Activated T-helper 17 cell treated with anti-CD3 and anti-CD28 coated beads, Interleukin-2, amount 50 U/mL, for 72 hours (primary cell): ENCODE data around the gene INPP5A. TPM values are rescaled to one million over a fixed set of nuclear protein-coding genes. Genes with fewer than 3 reads are reported as not detected.
A peak's percentile ranks its signal among the peaks of the same experiment; 100 is the strongest.
"Not testable (repeated sequence)": the region's sequence is repeated elsewhere in the genome, so short reads cannot be mapped to it uniquely, and the experiment has no call there.

Experiments
- ATAC-seq: fragments of 150-1000 bp; cut with Tn5 transposase; replicated peaks from 2 replicates; pipeline ENCODE4 v1.10.0; 2021; ENCODE audit warnings: mild to moderate bottlenecking, moderate library complexity
- H3K27ac Mint-ChIP-seq: one replicate; pipeline ENCODE4 v1.8.0; 2022; ENCODE audit warnings: mixed read lengths
- H3K27me3 Mint-ChIP-seq: one replicate; pipeline ENCODE4 v1.8.0; 2022; ENCODE audit warnings: mixed read lengths
- H3K36me3 Mint-ChIP-seq: one replicate; pipeline ENCODE4 v1.8.0; 2022; ENCODE audit warnings: low read depth, mild to moderate bottlenecking, mixed read lengths
- H3K4me1 Mint-ChIP-seq: one replicate; pipeline ENCODE4 v1.8.0; 2022; ENCODE audit warnings: mixed read lengths
- H3K4me3 Mint-ChIP-seq: one replicate; pipeline ENCODE4 v1.8.0; 2022; ENCODE audit warnings: mild to moderate bottlenecking, mixed read lengths
- H3K9me3 Mint-ChIP-seq: one replicate; pipeline ENCODE4 v1.8.0; 2022; ENCODE audit warnings: mixed read lengths
- total RNA-seq, 2 donors: library from RNA; stranded (reverse); gene quantifications; one replicate each; pipeline ENCODE4 v1.2.3, GENCODE V29; 2022

Gene INPP5A
- total RNA-seq, 2 donors from 2014 or later, result 4.3 to 5.6 TPM

GRCh38 chr10:132677473-132678227 lies 140.1 kb downstream of the INPP5A start:
- no peak overlapping the region for H3K4me3 Mint-ChIP-seq
- no peaks in the 10 kb centered on the region for H3K27me3 Mint-ChIP-seq
- H3K36me3 Mint-ChIP-seq, result no peaks in the 10 kb centered on the region
- no peak for ATAC-seq
- peaks cover 6% of the 10 kb centered on the region for H3K4me1 Mint-ChIP-seq
- H3K27ac Mint-ChIP-seq, result no peak overlapping the region
- H3K9me3 Mint-ChIP-seq, result no peaks in the 10 kb centered on the region

- Mint-ChIP-seq H3K27ac (no peak overlapping the region), H3K27me3 (no peaks in the 10 kb centered on the region), H3K4me1 (peaks cover 6% of the 10 kb centered on the region), H3K4me3 (no peak overlapping the region), H3K9me3 (no peaks in the 10 kb centered on the region), H3K36me3 (no peaks in the 10 kb centered on the region)
- no peak for ATAC-seq
These were observed 141.0 kb downstream of the INPP5A start for GRCh38 chr10:132678436-132679216.

GRCh38 chr10:132679217-132679595 lies 141.6 kb downstream of the INPP5A start:
- Mint-ChIP-seq H3K27ac (no peak overlapping the region), H3K4me3 (no peak overlapping the region), H3K9me3 (no peaks in the 10 kb centered on the region), H3K36me3 (no peaks in the 10 kb centered on the region), H3K27me3 (no peaks in the 10 kb centered on the region), H3K4me1 (peaks cover 8% of the 10 kb centered on the region)
- no peak for ATAC-seq

GRCh38 chr10:132679640-132680039 lies 142.1 kb downstream of the INPP5A start:
- H3K4me3 Mint-ChIP-seq, result no peak overlapping the region
- no peak overlapping the region for H3K27ac Mint-ChIP-seq
- H3K4me1 Mint-ChIP-seq, result peaks cover 13% of the 10 kb centered on the region
- H3K9me3 Mint-ChIP-seq, result no peaks in the 10 kb centered on the region
- H3K27me3 Mint-ChIP-seq, result no peaks in the 10 kb centered on the region
- ATAC-seq, result no peak
- no peaks in the 10 kb centered on the region for H3K36me3 Mint-ChIP-seq

- not testable (repeated sequence) for H3K4me3 Mint-ChIP-seq, ATAC-seq, H3K27me3 Mint-ChIP-seq, H3K36me3 Mint-ChIP-seq, H3K27ac Mint-ChIP-seq, H3K9me3 Mint-ChIP-seq
- peaks cover 14% of the 10 kb centered on the region for H3K4me1 Mint-ChIP-seq
These were observed 143.2 kb downstream of the INPP5A start for GRCh38 chr10:132680741-132681140.

- no peak overlapping the region for H3K4me3 Mint-ChIP-seq
- H3K36me3 Mint-ChIP-seq, result no peaks in the 10 kb centered on the region
- H3K9me3 Mint-ChIP-seq, result no peaks in the 10 kb centered on the region
- peaks cover 14% of the 10 kb centered on the region for H3K4me1 Mint-ChIP-seq
- H3K27ac Mint-ChIP-seq, result no peak overlapping the region
- no peaks in the 10 kb centered on the region for H3K27me3 Mint-ChIP-seq
- no peak for ATAC-seq
These were observed 144.5 kb downstream of the INPP5A start for GRCh38 chr10:132681858-132682755.

- peak overlapping the region; percentile 31 for H3K4me3 Mint-ChIP-seq
- H3K36me3 Mint-ChIP-seq, result no peaks in the 10 kb centered on the region
- no peaks in the 10 kb centered on the region for H3K27me3 Mint-ChIP-seq
- peaks cover 19% of the 10 kb centered on the region for H3K4me1 Mint-ChIP-seq
- no peaks in the 10 kb centered on the region for H3K9me3 Mint-ChIP-seq
- peak overlapping the region; percentile 4 for H3K27ac Mint-ChIP-seq
- ATAC-seq, result peak; percentile 99
These were observed 146.7 kb downstream of the INPP5A start for GRCh38 chr10:132684164-132684891.

- Mint-ChIP-seq H3K9me3 (no peaks in the 10 kb centered on the region), H3K4me1 (peaks cover 19% of the 10 kb centered on the region), H3K36me3 (no peaks in the 10 kb centered on the region), H3K27me3 (no peaks in the 10 kb centered on the region), H3K27ac (no peak overlapping the region), H3K4me3 (no peak overlapping the region)
- ATAC-seq, result peak; percentile 57
These were observed 147.7 kb downstream of the INPP5A start for GRCh38 chr10:132685101-132685891.

- no peak overlapping the region for H3K4me3 Mint-ChIP-seq
- H3K27me3 Mint-ChIP-seq, result no peaks in the 10 kb centered on the region
- no peak overlapping the region for H3K27ac Mint-ChIP-seq
- H3K4me1 Mint-ChIP-seq, result peaks cover 19% of the 10 kb centered on the region
- ATAC-seq, result no peak
- H3K9me3 Mint-ChIP-seq, result no peaks in the 10 kb centered on the region
- peaks cover 6% of the 10 kb centered on the region for H3K36me3 Mint-ChIP-seq
These were observed 148.5 kb downstream of the INPP5A start for GRCh38 chr10:132685921-132686680.

- Mint-ChIP-seq H3K27me3 (no peaks in the 10 kb centered on the region), H3K4me1 (peaks cover 17% of the 10 kb centered on the region), H3K27ac (no peak overlapping the region), H3K4me3 (no peak overlapping the region), H3K9me3 (no peaks in the 10 kb centered on the region), H3K36me3 (peaks cover 8% of the 10 kb centered on the region)
- ATAC-seq, result no peak
These were observed 149.8 kb downstream of the INPP5A start for GRCh38 chr10:132687181-132687892.

- Mint-ChIP-seq H3K27me3 (no peaks in the 10 kb centered on the region), H3K4me1 (peaks cover 17% of the 10 kb centered on the region), H3K36me3 (peaks cover 8% of the 10 kb centered on the region), H3K4me3 (no peak overlapping the region), H3K27ac (no peak overlapping the region), H3K9me3 (no peaks in the 10 kb centered on the region)
- no peak for ATAC-seq
These were observed 150.4 kb downstream of the INPP5A start for GRCh38 chr10:132687893-132688579.
